HepG2 (cell line): ENCODE results near the gene PLXNA1. TPM values are rescaled to one million over a fixed set of nuclear protein-coding genes. Genes with fewer than 3 reads are reported as not detected.

Experiments
- GABPB1 ChIP-seq: IDR thresholded peaks from 2 replicates; pipeline ENCODE4 v1.6.1; 2016; ENCODE audit warnings: mild to moderate bottlenecking, missing genetic modification reagents, moderate library complexity, missing compliant biosample characterization
- HIVEP1 ChIP-seq: sonication (generic); formaldehyde crosslinking; IDR thresholded peaks from 2 replicates; pipeline ENCODE4 v1.4.0; 2020; ENCODE audit warnings: mild to moderate bottlenecking, missing genetic modification reagents
- MYC ChIP-seq: sonication (generic); formaldehyde crosslinking; IDR thresholded peaks from 2 replicates; pipeline ENCODE4 v1.9.0; 2021; ENCODE audit warnings: missing genetic modification reagents, borderline replicate concordance
- PCBP1 ChIP-seq: fragments of 200-400 bp; formaldehyde crosslinking; IDR thresholded peaks from 2 replicates; pipeline ENCODE4 v1.6.1; 2017; ENCODE audit warnings: mild to moderate bottlenecking, low read depth, low read length, borderline replicate concordance
- PHF8 ChIP-seq: sonication (generic); formaldehyde crosslinking; IDR thresholded peaks from 2 replicates; pipeline ENCODE4 v1.5.0; 2020; ENCODE audit warnings: missing genetic modification reagents
- RNF2 ChIP-seq: fragments of 450-650 bp; conservative IDR thresholded peaks from 2 replicates; pipeline ENCODE4 v1.6.1; 2016; ENCODE audit warnings: low read depth
- ZFP36L2 ChIP-seq: sonication (generic); formaldehyde crosslinking; IDR thresholded peaks from 2 replicates; pipeline ENCODE4 v1.4.0; 2020; ENCODE audit warnings: missing genetic modification reagents
- ZFX ChIP-seq: sonication (generic); formaldehyde crosslinking; IDR thresholded peaks from 2 replicates; pipeline ENCODE4 v1.4.0; 2020; ENCODE audit warnings: mild to moderate bottlenecking, low read depth, missing genetic modification reagents, moderate library complexity
- polyA plus RNA-seq, 8 experiments: library from polyadenylated mRNA; depleted of rRNA in 3 of 8; stranded (reverse) in 7 of 8; unstranded in 1 of 8; fragments of >200 nt; fragmentation: Illumina TruSeq in 4 of 8; extraction: Trizol in 4 of 8; gene quantifications; 2 replicates each; pipeline versions ENCODE4 v1.2.1 to v1.2.3, GENCODE V29; 2011 to 2016; ENCODE audit warnings: low read depth in 4 of 8, missing spikeins in 1 of 8, mixed read lengths in 1 of 8; ENCODE audit not compliant: insufficient read depth in 1 of 8
- total RNA-seq, 5 experiments: library from RNA; depleted of rRNA; stranded (reverse); fragments of >200 nt; fragmentation: Illumina TruSeq; extraction: Trizol; gene quantifications; 2 replicates each; pipeline ENCODE4 v1.2.3, GENCODE V29; 2016; ENCODE audit warnings: low read depth in 1 of 5
- TF ChIP-seq, protein P1 (sequence below): sonication (generic); formaldehyde crosslinking; IDR thresholded peaks from 2 replicates; pipeline ENCODE4 v1.4.0; 2020; ENCODE audit warnings: mild to moderate bottlenecking, missing genetic modification reagents
- TF ChIP-seq, protein P2 (sequence below): sonication (generic); formaldehyde crosslinking; IDR thresholded peaks from 2 replicates; pipeline ENCODE4 v1.4.0; 2020; ENCODE audit warnings: missing genetic modification reagents, borderline replicate concordance
- TF ChIP-seq, protein P3 (sequence below): sonication (generic); formaldehyde crosslinking; IDR thresholded peaks from 2 replicates; pipeline ENCODE4 v1.8.0; 2022; ENCODE audit warnings: missing genetic modification reagents, mild to moderate bottlenecking, inconsistent platforms, borderline replicate concordance
- TF ChIP-seq, protein P4 (sequence below): sonication (generic); formaldehyde crosslinking; IDR thresholded peaks from one replicate; pipeline ENCODE4 v1.5.1; 2020; ENCODE audit warnings: mild to moderate bottlenecking, missing genetic modification reagents; ENCODE audit errors: not compliant biosample characterization

Gene PLXNA1
- total and polyA plus RNA-seq, 2 of the 13 experiments (the other 11 are each of a cell fraction or from before 2014, with no cell fraction given) = 16.6 to 18.2 TPM

DNA sequence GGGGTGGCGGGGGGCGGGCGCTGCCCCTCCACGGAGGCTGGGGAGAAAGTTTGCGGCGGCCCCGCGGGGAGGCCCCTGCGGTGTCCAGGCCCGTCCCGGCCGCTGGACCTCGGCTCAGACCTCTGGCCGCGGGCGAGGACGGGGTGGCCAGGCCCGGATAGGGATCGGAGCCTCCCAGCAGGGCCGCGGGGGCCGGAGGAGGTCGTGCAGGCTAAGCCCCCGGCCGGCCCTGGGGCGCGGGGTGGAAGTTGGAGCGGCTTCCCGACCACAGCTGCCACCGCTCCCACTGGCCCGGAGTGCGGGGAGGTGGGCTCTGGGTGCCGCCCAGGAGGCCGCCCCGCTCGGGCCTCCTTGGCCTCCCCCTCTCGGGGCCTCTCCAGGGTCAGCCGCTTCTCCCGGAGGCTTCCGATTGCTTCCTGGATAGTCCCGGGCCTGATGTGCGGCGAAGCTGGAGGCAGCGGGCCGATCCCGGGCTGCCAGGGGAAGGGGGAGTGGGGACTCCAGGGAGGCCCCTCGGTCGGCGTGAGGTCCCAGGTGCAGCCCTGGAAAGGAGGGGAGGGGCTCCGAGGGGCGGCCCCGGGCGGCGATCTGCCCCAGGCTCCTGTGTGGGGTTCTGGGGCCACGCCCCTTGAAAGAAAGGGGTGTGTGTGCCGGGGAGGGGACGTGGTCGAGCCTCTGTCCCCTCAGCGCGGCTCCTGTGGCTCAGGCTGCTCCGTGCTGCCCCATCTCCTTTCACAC lies 907 bp downstream of the PLXNA1 start (continued):
- TF ChIP-seq, protein P1, sequence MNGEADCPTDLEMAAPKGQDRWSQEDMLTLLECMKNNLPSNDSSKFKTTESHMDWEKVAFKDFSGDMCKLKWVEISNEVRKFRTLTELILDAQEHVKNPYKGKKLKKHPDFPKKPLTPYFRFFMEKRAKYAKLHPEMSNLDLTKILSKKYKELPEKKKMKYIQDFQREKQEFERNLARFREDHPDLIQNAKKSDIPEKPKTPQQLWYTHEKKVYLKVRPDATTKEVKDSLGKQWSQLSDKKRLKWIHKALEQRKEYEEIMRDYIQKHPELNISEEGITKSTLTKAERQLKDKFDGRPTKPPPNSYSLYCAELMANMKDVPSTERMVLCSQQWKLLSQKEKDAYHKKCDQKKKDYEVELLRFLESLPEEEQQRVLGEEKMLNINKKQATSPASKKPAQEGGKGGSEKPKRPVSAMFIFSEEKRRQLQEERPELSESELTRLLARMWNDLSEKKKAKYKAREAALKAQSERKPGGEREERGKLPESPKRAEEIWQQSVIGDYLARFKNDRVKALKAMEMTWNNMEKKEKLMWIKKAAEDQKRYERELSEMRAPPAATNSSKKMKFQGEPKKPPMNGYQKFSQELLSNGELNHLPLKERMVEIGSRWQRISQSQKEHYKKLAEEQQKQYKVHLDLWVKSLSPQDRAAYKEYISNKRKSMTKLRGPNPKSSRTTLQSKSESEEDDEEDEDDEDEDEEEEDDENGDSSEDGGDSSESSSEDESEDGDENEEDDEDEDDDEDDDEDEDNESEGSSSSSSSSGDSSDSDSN = peak; percentile 82
- TF ChIP-seq GABPB1 (CRISPR knock-in tag) (peak; percentile 24; the same call in 1 of the 2 replicates), MYC (CRISPR knock-in tag) (peak; percentile 16; the same call in 1 of the 2 replicates), ZFP36L2 (CRISPR knock-in tag) (no peak), PHF8 (CRISPR knock-in tag) (peak; percentile 72), PCBP1 (peak; percentile 65; the same call in 1 of the 2 replicates), ZFX (CRISPR knock-in tag) (peak; percentile 83), RNF2 (peak; percentile 19; the same call in 1 of the 2 replicates), HIVEP1 (CRISPR knock-in tag) (0 out of 2 replicates have a peak, but pooled peaks have one; percentile 25)
- TF ChIP-seq, protein P2, sequence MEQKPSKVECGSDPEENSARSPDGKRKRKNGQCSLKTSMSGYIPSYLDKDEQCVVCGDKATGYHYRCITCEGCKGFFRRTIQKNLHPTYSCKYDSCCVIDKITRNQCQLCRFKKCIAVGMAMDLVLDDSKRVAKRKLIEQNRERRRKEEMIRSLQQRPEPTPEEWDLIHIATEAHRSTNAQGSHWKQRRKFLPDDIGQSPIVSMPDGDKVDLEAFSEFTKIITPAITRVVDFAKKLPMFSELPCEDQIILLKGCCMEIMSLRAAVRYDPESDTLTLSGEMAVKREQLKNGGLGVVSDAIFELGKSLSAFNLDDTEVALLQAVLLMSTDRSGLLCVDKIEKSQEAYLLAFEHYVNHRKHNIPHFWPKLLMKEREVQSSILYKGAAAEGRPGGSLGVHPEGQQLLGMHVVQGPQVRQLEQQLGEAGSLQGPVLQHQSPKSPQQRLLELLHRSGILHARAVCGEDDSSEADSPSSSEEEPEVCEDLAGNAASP (CRISPR knock-in tag) = no peak
- TF ChIP-seq, protein P3, sequence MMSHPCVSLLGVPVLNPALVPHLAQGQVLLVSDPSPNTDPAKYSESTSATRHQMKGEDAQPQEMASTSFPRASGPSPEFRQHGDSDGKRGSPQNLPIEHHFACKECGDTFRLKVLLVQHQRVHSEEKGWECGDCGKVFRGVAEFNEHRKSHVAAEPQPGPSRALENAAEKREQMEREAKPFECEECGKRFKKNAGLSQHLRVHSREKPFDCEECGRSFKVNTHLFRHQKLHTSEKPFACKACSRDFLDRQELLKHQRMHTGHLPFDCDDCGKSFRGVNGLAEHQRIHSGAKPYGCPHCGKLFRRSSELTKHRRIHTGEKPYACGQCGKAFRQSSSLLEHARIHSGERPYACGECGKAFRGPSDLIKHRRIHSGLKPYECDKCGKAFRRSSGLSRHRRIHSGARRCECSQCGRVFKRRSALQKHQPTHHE (CRISPR knock-in tag) = no peak
- TF ChIP-seq, protein P4, sequence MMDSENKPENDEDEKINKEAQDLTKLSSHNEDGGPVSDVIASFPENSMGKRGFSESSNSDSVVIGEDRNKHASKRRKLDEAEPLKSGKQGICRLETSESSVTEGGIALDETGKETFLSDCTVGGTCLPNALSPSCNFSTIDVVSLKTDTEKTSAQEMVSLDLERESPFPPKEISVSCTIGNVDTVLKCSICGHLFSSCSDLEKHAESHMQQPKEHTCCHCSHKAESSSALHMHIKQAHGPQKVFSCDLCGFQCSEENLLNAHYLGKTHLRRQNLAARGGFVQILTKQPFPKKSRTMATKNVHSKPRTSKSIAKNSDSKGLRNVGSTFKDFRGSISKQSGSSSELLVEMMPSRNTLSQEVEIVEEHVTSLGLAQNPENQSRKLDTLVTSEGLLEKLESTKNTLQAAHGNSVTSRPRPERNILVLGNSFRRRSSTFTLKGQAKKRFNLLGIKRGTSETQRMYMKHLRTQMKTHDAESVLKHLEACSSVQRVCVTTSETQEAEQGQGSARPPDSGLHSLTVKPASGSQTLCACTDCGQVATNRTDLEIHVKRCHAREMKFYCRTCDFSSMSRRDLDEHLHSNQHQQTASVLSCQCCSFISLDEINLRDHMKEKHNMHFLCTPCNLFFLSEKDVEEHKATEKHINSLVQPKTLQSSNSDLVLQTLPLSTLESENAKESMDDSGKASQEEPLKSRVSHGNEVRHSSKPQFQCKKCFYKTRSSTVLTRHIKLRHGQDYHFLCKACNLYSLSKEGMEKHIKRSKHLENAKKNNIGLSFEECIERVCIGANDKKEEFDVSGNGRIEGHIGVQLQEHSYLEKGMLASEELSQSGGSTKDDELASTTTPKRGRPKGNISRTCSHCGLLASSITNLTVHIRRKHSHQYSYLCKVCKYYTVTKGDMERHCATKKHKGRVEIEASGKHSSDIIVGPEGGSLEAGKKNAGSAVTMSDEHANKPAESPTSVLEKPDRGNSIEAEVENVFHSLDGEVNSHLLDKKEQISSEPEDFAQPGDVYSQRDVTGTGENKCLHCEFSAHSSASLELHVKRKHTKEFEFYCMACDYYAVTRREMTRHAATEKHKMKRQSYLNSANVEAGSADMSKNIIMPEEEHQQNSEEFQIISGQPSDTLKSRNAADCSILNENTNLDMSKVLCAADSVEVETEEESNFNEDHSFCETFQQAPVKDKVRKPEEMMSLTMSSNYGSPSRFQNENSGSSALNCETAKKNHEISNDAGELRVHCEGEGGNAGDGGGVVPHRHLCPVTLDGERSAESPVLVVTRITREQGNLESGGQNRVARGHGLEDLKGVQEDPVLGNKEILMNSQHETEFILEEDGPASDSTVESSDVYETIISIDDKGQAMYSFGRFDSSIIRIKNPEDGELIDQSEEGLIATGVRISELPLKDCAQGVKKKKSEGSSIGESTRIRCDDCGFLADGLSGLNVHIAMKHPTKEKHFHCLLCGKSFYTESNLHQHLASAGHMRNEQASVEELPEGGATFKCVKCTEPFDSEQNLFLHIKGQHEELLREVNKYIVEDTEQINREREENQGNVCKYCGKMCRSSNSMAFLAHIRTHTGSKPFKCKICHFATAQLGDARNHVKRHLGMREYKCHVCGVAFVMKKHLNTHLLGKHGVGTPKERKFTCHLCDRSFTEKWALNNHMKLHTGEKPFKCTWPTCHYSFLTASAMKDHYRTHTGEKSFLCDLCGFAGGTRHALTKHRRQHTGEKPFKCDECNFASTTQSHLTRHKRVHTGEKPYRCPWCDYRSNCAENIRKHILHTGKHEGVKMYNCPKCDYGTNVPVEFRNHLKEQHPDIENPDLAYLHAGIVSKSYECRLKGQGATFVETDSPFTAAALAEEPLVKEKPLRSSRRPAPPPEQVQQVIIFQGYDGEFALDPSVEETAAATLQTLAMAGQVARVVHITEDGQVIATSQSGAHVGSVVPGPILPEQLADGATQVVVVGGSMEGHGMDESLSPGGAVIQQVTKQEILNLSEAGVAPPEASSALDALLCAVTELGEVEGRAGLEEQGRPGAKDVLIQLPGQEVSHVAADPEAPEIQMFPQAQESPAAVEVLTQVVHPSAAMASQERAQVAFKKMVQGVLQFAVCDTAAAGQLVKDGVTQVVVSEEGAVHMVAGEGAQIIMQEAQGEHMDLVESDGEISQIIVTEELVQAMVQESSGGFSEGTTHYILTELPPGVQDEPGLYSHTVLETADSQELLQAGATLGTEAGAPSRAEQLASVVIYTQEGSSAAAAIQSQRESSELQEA (CRISPR knock-in tag) = peak; percentile 61
